GM12878 (cell line): ENCODE results near the gene MAP3K7. TPM values are rescaled to one million over a fixed set of nuclear protein-coding genes. Genes with fewer than 3 reads are reported as not detected.
A peak's percentile ranks its signal among the peaks of the same experiment; 100 is the strongest.

Source experiments
- ATAC-seq: fragments of 200-7000 bp; cut with Tn5 transposase; 3 replicates; pipeline ENCODE4 v1.9.1; 2020; ENCODE audit warnings: mild to moderate bottlenecking, moderate library complexity
- BruUV-seq: library from RNA; stranded (reverse); fragments of 400-500 nt; replicated peaks from 2 replicates; lab custom pipeline; 2021; lab: Mats Ljungman, UMichigan
- CTCF ChIA-PET: fragments of 300-600 bp; sonication (Branson Sonifier 250); formaldehyde crosslinking; extraction: SDS; loops from one replicate; lab custom pipeline; 2021; ENCODE audit warnings: inconsistent platforms; lab: Yijun Ruan, JAX
- POLR2A ChIA-PET: fragments of 350-600 bp; formaldehyde crosslinking; extraction: SDS; loops from one replicate; lab custom pipeline; 2021; ENCODE audit warnings: inconsistent platforms; lab: Charles Lee
- RAD21 ChIA-PET: fragments of 300-600 bp; sonication (Branson Sonifier 250); formaldehyde crosslinking; loops from one replicate; lab custom pipeline; 2023; ENCODE audit warnings: antibody characterized with exemption; ENCODE audit not compliant: unreplicated experiment; lab: Charles Lee
- SMC1A ChIA-PET: fragments of 300-600 bp; sonication (Branson Sonifier 250); formaldehyde crosslinking; loops from one replicate; lab custom pipeline; 2023; ENCODE audit not compliant: unreplicated experiment, uncharacterized antibody; lab: Charles Lee
- DNase-seq: peaks from one replicate; pipeline ENCODE4 v3.0.0-alpha.2; 2011; ENCODE audit warnings: low read depth, low spot score
- FAIRE-seq: peaks from 3 replicates; lab custom pipeline; 2011; peaks lifted over from hg19 to GRCh38; lab: Jason Lieb, UNC
- H2AFZ ChIP-seq: 2 replicates; pipeline ENCODE4 v1.6.0; 2011; ENCODE audit warnings: low read depth, low read length, control low read depth; ENCODE audit not compliant: control insufficient read depth
- H3K27ac ChIP-seq: 2 replicates; pipeline ENCODE4 v1.5.1; 2011; ENCODE audit warnings: control low read depth; ENCODE audit not compliant: control insufficient read depth, insufficient read depth
- H3K27me3 ChIP-seq, 2 experiments: replicated peaks in 1 of 2; 2 replicates each; pipeline versions ENCODE4 v1.6.0 to v1.6.1; 2011; ENCODE audit warnings: low read length in 1 of 2; ENCODE audit not compliant: control insufficient read depth in 2 of 2, insufficient read depth in 2 of 2
- H3K36me3 ChIP-seq, 2 experiments: 2 replicates each; pipeline ENCODE4 v1.5.1; 2011; ENCODE audit warnings: low read length in 1 of 2; ENCODE audit not compliant: control insufficient read depth in 2 of 2, insufficient read depth in 2 of 2
- H3K4me1 ChIP-seq: 2 replicates; pipeline ENCODE4 v1.6.1; 2011; ENCODE audit warnings: mild to moderate bottlenecking, low read length, moderate library complexity, mixed read lengths; ENCODE audit not compliant: control insufficient read depth, insufficient read depth
- H3K4me2 ChIP-seq: 2 replicates; pipeline ENCODE4 v1.6.0; 2011; ENCODE audit warnings: control low read depth; ENCODE audit not compliant: control insufficient read depth, insufficient read depth
- H3K4me3 ChIP-seq: fragments of 200-600 bp; sonication (generic); 2 replicates; pipeline ENCODE4 v1.5.1; 2016
- H3K79me2 ChIP-seq: 2 replicates; pipeline ENCODE4 v1.6.0; 2011; ENCODE audit warnings: low read length; ENCODE audit not compliant: control insufficient read depth, insufficient read depth
- H3K9ac ChIP-seq: 2 replicates; pipeline ENCODE4 v1.8.0; 2011; ENCODE audit warnings: low read length, control low read depth, mixed read lengths; ENCODE audit not compliant: control insufficient read depth, insufficient read depth
- H3K9me3 ChIP-seq: replicated peaks from 3 replicates; pipeline ENCODE4 v1.5.1; 2011; ENCODE audit warnings: mild to moderate bottlenecking, low read length; ENCODE audit not compliant: control insufficient read depth, insufficient read depth
- H4K20me1 ChIP-seq: 2 replicates; pipeline ENCODE4 v1.6.0; 2011; ENCODE audit not compliant: control insufficient read depth, insufficient read depth
- BCL3 ChIP-seq: IDR thresholded peaks from 2 replicates; pipeline ENCODE4 v1.6.1; 2011; ENCODE audit warnings: borderline replicate concordance, low read depth, mild to moderate bottlenecking, moderate library complexity, low read length; ENCODE audit not compliant: insufficient read depth, poor library complexity, severe bottlenecking
- PBX3 ChIP-seq: IDR thresholded peaks from 2 replicates; pipeline ENCODE4 v1.6.1; 2011; ENCODE audit warnings: mild to moderate bottlenecking, low read depth, low read length, moderate library complexity; ENCODE audit not compliant: insufficient replicate concordance
- WGBS: methylation state at CpG from one replicate; pipeline ENCODE4 v1.1.6; 2016; ENCODE audit warnings: low lambda C conversion rate; ENCODE audit not compliant: insufficient replicate concordance, insufficient coverage; ENCODE audit errors: missing lambda C conversion rate; 5-methylcytosine and 5-hydroxymethylcytosine counted together
- in situ Hi-C: fragments of 300-500 bp; cut with MboI; formaldehyde crosslinking; loops from 9 replicates; pipeline ENCODE4 v1.14.3; 2018; ENCODE audit warnings: mixed read lengths
- intact Hi-C: fragments of 100-400 bp; cut with micrococcal nuclease; formaldehyde crosslinking; loops from one replicate; pipeline ENCODE4 v1.14.2; 2022; ENCODE audit not compliant: unreplicated experiment
- polyA plus RNA-seq, 11 experiments: library from polyadenylated mRNA; depleted of rRNA in 4 of 11; unstranded in 6 of 11; stranded (reverse) in 5 of 11; fragments of >200 nt; fragmentation: Nextera tagmentation in 4 of 11; fragmentation: Illumina TruSeq in 1 of 11; extraction: Ambion mirVana in 4 of 11; extraction: Trizol in 1 of 11; gene quantifications; 1 replicate in 1 of 11; 2 replicates in 10 of 11; pipeline versions ENCODE4 v1.2.1 to v1.2.3, GENCODE V29; 2011 to 2016; ENCODE audit warnings: inconsistent platforms in 2 of 11, missing spikeins in 2 of 11, low read depth in 1 of 11
- total RNA-seq, 4 experiments: library from RNA; depleted of rRNA in 3 of 4; stranded (reverse); fragments of >200 nt in 3 of 4; fragmentation: Illumina TruSeq in 1 of 4; extraction: Trizol in 1 of 4; gene quantifications; 2 replicates each; pipeline versions ENCODE4 v1.2.1 to v1.2.3, GENCODE V29; 2013 to 2021

The MAP3K7 gene
- total and polyA plus RNA-seq, 10 of the 15 experiments (the other 5 are each of a cell fraction or from before 2014, with no cell fraction given) = 7.0 to 42.6 (median 22.0) TPM

DNA sequence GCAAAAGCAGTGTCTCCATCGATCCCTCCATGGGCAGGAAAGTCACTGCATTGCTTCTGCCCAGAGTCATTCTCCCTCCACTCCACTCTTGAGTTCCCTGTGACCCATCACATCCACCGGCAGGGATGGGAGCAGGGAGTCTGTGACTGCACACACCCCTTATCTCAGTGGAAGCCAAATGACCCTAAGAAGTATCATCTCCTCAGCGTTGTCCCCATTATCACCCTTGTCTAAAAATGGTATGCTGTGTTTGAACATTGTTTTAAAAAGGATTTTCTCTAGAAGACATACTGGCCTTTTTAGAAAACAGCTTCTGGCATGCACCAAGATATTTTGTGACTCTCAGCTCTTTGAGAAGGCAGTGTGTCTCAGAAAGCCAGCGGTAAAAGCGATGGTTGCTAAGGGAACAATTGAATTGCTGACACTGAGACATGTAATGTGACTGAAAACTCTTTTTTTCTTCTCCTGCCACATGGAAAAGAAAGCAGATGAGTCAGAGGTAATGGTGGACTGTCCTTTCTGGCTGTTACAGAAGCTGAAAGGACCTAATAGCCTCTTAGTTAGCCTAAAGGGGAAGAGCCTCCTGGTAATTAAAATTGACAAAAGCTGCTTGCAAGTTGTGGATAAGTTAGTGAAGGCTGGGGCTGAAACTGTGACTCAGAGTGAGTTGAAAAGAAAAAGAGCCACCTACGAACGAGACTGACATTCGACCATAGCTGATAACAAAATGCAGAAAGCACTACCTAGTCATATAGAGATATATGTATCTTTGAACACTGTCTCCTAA lies 120.5 kb downstream of the MAP3K7 start:
- no peak overlapping the region for H3K4me3 ChIP-seq
- no peaks in the 10 kb centered on the region; a peak in 2 of 4 replicates for H3K27me3 ChIP-seq
- in situ Hi-C loops (no loop called here), intact Hi-C loops (no loop called here)
- H3K4me1 ChIP-seq = no peaks in the 10 kb centered on the region
- ChIA-PET RAD21 (no interaction called here), CTCF (interaction anchor here (1.2 to 1.3 kb wide), 2 partner anchors 13 to 526 kb away, joined by 3 read pairs; no protein-coding TSS in a partner anchor), POLR2A (no interaction called here), SMC1A (interaction anchor here (1.2 kb wide), 1 partner anchor 42 kb away, joined by 3 read pairs; no protein-coding TSS in a partner anchor)
- no peak overlapping the region for H3K9ac ChIP-seq
- no peak overlapping the region for H2AFZ ChIP-seq
- no peaks in the 10 kb centered on the region; the same call in 2 of the 3 replicates for H3K9me3 ChIP-seq
- no peak overlapping the region for H3K27ac ChIP-seq
- FAIRE-seq = no peak
- H3K36me3 ChIP-seq = no peaks in the 10 kb centered on the region
- no TSS peak for BruUV-seq
- no peak overlapping the region for H3K4me2 ChIP-seq
- 52% methylated on average over 8 of the region's 8 CpGs for WGBS
- ATAC-seq = peak; percentile 50
- TF ChIP-seq BCL3 = peak; percentile 49
- TF ChIP-seq PBX3 = no peak
- H4K20me1 ChIP-seq = no peaks in the 10 kb centered on the region
- no peaks in the 10 kb centered on the region for H3K79me2 ChIP-seq
- no peak for DNase-seq
